GM18907 (cell line): ENCODE data around the gene SNX21.
A peak's percentile ranks its signal among the peaks of the same experiment; 100 is the strongest.
"Not testable (repeated sequence)": the region's sequence is repeated elsewhere in the genome, so short reads cannot be mapped to it uniquely, and the experiment has no call there.

Source experiments
- ATAC-seq: cut with Tn5 transposase; IDR thresholded peaks from one replicate; pipeline ENCODE4 v1.9.1; 2021; ENCODE audit warnings: mild to moderate bottlenecking, moderate library complexity; ENCODE audit not compliant: unreplicated experiment

Gene SNX21, protein sequence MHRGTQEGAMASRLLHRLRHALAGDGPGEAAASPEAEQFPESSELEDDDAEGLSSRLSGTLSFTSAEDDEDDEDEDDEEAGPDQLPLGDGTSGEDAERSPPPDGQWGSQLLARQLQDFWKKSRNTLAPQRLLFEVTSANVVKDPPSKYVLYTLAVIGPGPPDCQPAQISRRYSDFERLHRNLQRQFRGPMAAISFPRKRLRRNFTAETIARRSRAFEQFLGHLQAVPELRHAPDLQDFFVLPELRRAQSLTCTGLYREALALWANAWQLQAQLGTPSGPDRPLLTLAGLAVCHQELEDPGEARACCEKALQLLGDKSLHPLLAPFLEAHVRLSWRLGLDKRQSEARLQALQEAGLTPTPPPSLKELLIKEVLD

DNA sequence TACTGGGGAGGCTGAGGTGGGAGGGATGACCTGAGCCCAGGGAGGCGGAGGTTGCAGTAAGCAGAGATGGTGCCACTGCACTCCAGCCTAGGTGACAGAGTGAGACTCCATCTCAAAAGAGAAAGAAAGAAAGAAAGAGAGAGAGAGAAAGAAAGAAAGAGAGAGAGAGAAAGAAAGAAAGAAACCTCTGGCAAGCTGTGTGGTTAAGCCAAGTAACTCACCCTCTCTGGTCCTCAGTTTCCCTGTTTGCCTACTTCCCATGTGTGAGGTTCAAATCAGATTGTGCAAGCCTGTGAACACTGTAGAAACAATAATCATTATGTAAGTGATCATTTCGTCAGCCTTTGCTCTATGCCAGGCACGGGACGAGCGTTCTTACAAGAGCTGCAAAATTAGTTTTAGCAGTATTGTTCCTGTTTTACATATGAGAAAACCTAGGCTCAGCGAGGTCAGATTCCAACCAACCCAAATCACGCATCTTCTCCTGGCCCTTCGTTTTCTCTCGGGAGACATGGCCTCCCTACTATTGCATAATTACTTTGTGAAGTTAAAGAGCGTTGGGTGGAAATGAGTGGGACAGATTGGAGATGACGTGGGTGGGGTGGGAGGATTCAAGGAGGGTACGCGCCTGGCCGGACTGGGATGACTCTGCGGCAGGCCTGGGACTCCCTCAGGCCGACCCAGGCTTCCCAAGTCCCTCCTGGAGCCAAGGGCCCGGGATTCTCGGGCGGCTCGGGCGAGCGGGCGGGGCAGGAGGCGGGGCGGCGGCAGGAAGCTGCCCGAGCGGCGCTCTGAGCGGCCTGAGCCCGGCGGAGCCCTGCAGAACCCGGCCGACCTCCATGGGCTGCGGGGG lies at the start of gene SNX21:
SNX21 (plus strand) TSS at position 770 of the 853 bp plus-strand sequence. CDS start 121 bp downstream, outside the sequence.
- ATAC-seq, result no peak

DNA sequence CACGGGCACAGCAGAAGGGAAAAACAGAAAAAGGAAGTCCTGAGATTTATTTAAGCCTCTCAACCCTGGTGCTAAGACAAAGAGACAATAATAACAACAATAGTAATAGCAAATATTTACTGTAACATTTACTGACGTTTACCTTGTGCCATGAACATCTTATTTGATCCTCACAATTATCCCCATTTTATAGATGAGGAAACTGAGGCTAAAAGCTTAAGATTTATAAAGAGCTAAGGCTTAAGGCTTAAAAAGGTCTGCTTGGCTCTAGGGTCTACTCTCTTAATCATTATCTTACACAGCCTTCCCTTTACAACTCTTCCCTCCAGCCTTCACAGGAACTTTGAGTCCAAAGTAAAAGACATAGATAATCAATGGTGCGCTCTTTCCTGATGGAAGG lies 45.2 kb upstream of the SNX21 start:
- ATAC-seq, result no peak

DNA sequence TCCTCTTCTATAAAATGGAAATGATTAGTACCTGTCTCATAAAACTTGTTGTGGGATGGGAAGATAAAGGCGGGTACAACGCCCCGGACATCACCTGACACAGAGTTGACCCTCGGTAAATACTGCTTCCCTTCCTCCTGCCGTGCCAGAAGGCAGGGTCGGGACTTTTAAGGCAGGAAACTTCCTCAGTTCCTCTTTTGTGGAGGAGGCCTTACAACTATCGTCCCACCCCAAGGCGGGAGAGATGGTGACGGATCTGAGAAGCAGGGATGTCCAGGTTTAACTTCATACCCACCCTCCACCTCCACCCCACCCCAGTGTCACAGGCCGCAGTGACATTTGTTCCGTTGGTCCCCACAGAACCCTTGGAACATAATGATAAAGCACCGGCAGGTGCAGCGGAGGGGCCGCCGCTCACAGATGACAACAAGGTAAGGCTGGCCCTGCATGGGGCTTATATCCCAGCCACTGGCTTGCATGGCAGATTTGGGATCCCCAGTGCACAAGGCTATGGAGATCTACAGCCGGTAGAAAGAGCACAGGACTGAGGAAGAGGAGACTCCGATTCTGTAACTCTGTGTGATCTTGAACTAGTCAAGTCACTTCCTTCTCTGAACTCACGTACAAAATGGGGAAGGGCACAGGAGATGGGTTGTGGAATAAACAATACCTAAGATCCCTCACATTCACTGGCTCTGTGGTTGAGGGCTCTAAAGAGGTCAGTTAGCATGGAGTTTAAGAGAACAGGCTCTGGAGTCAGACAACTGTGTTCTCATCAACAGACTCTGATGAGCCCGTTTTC lies 41.1 kb upstream of the SNX21 start:
- ATAC-seq, result peak; percentile 12

DNA sequence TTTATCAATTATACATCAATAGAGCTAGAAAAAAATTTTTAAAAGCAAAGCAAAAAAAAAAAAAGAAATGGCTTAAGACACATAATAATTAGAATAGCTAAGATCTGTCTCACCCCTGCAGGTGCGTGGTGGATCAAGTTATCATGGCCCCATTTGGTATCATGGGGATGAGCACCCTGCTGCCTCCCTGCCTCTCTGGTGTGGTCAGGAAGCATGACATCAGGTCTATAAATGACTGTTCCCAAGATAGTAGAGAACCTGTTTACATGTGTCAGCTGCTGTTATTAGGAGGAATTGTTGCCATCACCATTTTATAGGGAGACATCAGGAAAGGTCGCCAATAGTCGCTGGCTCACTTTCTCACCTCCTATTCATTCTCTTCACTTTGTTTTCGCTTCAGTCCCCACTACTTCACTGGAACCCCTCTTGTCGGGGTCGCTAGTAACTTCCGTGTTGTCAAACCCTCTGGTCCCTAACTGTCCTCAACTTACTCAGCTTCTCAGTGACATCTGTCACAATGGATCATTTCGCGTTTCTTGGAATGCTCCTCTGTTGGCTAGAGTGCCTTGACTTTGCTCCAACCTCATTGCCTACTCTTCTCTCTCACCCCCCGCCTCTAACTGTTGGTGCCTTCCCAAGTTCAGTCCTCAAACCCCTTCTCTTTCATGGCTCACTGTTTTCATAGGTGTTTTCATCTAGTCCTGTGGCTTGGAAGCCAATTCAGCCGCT lies 37.1 kb upstream of the SNX21 start:
- no peak for ATAC-seq

DNA sequence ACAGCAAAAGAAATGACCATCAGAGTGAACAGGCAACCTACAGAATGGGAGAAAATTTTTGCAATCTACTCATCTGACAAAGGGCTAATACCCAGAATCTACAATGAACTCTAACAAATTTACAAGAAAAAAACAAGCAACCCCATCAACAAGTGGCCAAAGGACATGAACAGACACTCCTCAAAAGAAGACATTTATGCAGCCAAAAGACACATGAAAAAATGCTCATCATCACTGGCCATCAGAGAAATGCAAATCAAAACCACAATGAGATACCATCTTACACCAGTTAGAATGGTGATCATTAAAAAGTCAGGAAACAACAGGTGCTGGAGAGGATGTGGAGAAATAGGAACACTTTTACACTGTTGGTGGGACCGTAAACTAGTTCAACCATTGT lies 36.1 kb upstream of the SNX21 start:
- not testable (repeated sequence) for ATAC-seq

DNA sequence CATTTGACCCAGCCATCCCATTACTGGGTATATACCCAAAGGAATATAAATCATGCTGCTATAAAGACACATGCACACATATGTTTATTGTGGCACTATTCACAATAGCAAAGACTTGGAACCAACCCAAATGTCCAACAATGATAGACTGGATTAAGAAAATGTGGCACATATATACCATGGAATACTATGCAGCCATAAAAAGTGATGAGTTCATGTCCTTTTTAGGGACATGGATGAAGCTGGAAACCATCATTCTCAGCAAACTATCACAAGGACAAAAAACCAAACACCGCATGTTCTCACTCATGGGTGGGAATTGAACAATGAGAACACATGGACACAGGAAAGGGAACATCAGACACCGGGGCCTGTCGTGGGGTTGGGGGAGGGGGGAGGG lies 35.6 kb upstream of the SNX21 start:
- ATAC-seq, result not testable (repeated sequence)

DNA sequence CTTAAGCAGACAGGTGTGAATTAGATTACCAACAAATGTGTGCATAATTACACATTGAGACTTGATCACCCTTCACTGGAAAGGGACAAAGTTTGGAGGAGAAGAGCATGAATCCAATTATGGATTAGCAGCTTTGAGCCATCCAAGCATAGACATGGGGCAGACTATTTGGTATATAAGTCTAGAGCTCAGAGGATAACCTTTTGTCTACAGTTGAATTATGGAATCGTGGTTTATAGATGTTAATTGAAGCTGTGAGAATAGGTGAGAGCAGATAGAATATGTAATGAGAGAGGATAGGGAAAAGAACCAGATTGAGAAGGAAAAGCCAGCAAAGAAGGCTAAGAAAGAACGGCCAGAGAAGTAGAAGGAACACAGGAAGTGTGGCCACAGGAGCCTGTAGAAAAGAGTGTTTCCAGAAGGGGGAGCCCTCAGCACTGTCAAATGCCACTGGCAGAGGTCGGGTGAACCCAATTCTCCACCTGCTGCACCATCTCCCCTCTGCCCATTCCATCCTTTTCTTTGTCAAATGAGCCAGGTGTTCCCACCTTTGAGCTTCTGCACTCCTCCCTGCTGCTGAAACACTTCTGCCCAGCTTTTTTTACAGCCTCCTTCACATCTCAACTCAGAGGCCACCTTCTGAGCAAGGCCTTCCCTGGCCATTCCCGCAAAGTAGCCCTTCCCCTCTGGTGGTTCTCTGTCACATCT lies 34.5 kb upstream of the SNX21 start:
- ATAC-seq, result no peak

DNA sequence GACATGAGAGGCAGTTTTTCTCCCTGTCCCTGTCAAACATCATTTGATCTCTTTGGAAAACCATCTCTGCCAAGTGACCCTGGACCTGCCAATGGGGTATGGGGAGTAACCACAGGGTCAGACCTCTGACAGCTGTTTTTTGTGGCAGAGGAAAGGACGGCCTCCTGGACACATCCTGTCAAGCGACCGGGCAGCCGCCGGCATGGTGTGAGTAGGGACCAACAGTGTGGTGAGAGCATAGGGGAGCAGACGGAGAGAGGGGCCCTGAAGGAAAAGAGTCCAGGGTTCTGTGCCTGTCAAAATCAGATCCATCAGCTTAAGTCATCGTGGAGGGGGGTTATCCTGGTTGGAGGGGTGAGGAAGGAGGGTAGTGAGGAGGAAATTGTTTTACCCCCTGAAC lies 31.7 kb upstream of the SNX21 start:
- no peak for ATAC-seq

DNA sequence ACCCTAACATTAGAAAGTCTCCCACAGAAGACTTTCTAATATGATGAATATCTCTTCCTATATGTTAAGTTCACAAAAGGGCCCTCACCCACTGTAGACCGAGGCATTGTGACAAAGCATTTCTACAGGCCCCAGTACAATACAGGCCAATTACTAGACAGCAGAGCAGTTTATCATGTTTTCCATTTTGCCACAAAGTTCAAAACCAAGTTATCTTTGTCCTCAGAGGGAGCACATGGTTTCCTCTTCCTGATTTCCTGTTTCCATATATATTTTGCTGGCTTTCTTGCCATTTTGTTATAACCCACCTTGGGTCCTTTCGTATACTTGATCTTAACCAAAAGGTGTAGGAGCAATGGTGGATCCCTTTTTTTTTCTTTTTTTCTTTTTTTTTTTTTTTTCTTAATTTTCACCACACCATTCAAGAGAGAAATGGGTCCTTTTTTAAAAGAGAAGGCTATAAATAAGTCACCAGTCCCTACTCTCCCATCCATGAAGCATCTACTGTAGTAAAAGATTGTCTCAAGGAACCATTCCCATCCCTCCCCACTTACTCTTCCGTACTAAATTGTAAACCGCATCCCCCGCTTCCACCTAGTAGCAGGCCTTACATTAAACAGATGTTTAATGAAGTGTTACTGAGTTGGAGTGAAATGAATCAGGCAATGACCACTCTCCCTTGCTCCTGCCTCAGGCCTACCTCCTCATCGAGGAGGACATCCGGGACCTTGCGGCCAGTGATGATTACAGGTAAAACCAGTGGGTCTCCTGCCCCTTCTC lies 23.2 kb upstream of the SNX21 start:
- ATAC-seq, result no peak

DNA sequence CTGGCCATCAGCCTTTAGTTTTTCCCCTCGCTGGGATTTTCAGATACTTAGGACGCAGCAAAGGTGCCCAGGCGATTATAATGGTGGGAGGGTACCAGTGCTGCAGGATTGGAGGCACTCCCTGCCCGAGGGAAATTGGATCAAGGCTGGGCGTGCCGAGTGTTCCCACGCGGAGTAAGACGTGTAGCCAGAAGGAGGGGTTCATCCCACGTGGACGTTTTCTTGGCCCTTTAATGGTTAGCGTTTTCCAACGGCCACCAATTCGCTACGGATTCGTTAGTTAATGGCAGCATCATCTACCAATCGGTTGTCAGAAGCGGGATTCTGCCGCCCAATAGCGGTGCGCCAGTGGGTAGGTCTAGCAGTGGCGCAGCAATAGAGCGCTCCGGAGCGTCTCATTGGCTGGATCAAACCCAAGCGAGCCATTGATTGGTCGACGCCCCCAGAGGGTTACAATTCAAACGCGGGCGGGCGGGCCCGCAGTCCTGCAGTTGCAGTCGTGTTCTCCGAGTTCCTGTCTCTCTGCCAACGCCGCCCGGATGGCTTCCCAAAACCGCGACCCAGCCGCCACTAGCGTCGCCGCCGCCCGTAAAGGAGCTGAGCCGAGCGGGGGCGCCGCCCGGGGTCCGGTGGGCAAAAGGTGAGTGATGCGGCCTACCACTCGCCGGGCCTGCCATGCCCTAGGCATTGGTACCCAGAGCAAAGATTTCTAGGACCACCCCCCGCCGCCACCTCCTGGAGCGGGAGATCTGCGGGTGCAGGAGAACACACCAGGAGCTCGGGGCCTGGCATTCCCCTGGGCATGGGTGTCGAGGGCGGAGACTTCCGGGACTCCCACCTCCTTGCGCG lies 21.2 kb upstream of the SNX21 start, which contains the start of gene UBE2C:
UBE2C (plus strand) TSS at position 488 of the 849 bp plus-strand sequence; CDS start at position 540, 52 bp downstream.
- ATAC-seq, result peak; percentile 96

DNA sequence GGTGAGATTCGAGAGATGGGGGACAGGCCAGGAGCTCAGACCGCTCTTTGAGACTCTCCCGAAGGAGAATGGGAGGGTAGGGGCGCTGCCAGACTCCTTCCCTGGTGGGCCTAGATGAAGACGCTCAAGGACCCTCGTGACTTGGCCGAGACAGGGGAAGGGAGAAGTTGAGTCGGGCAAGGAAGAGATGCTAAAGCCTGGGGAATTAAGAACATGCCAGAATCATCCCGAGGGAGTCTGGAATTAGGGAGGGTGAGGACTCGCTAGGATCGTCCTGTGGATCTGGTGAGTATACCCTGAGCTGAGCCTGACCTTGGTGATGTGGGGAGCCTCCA lies 20.6 kb upstream of the SNX21 start:
- ATAC-seq, result peak; percentile 7

DNA sequence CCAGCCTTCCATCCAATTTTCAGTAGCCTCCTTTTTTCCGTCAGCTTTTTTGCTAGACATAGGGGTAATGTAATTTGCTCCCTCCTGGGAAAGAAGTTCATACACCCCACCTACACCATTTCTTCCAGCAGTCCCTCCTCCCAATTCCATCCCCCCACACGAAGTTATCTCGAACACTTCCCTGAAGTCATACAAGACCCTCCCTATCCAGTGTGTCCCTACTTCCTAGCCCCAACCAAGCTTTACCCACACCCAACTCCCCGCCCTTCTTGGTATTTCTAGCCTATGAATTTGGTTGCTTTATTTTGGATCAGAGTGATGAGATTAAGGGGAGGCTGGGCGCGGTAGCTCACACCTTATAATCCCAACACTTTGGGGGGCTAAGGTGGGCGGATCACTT lies 20.1 kb upstream of the SNX21 start:
- no peak for ATAC-seq

DNA sequence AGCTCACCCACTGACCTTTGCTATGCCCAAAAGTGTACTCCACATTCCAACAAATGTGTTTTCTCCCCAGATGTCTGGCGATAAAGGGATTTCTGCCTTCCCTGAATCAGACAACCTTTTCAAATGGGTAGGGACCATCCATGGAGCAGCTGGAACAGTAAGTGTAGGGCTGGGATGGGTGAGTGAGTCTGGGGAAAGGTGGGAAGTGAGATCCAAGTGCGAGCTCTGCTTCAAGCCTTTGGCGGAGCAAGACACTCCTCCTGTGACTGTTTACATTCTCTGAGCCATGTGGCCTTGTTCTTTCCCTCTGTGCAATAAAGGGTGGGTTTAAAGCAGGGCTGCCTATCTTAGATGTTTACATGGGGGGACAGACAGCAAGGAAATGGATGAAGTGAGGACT lies 19.3 kb upstream of the SNX21 start:
- ATAC-seq, result no peak

DNA sequence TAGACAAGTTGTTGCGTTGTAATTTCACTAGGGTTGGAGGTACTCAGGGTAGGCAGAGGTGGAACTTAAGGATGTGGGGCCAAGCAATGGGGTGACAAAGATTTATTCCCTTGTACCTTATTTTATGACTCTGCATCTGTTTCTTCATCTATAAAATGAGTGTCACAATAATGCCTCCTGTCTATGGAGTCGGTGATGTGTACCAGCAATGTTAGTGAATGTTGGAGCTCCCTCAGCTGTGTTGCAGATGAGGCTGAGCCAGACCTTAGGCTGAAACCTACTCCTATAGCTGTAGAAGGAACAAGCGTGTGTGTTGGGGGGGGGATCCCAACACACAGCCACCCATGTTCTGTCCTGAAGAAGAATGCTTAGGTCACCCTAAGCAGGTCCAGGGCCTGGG lies 16.6 kb upstream of the SNX21 start:
- ATAC-seq, result no peak

DNA sequence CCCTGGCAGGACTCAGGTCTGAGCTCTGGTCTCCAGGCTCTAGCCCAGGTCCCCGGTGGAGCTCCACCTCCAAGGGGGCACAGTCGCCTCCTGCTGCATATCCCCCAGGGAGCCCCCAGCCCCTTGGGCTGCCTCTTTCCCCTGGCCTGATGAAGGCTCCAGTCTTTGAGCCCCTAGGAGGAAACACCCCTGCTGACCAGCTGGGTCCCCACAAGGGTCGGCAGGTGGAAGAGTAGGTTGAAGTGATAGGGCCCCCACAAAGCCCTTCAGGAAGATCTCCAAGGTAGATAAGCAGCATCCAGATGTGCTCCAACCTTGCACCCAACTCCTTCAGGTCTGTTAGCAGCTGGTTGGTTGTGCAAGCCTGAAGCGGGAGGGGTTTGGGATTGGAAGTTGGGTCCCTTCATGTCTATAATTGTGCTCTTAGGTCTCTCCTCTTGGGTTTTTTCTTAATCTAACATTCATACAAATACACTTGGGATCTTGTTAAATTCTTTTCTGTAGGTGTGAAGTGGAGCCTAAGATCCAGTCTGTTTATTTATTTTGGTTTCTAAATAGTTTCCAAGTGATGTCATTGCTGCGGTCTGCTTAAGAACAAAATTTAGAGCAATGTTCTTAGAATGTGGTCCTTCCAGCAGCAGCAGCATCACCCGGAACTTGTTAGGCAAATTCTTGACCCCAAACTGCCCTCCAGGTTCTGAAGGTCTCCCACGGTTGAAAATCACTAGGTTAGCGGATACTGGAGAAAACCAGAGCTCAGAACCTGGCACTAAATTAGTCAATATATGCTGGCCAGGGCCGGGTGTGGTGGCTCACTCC lies 16.0 kb upstream of the SNX21 start:
- no peak for ATAC-seq

DNA sequence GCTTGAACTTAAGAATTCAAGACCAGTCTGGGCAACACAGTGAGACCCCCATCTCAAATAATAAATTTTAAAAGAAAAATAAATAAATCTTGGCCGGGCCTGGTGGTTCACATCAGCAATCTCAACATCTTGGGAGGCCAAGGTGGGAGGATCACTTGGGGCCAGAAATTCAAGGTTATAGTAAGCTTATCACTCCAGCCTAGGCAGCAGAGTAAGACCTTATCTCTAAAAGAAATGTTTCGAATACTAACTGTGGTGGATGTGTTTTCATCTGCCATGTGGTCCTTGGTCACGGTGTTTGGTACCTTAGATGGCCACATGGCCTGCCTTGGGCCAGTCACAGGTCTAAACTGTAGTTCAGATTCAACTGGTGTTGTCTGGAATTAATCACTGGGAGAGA lies 15.4 kb upstream of the SNX21 start:
- no peak for ATAC-seq

DNA sequence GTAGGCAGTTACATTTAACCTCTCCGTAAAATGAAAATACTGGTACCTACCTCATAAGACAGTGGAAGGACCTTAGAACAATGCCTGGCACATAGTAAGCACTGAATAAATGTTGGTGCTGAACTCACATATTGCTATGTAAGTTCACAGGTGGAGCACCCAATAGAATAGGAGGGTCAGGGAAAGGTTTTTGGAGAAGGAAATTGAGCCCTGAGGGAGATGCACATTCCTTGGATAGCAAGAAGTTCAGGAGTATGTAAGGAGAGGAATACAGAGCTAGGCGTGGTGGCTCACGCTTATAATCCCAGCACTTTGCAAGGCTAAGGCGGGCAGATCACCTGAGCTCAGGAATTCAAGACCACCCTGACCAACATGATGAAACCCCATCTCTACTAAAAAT lies 14.1 kb upstream of the SNX21 start:
- ATAC-seq, result no peak
